GM12801 (cell line): ENCODE measurements around the gene RPS5.

Experiments
- TF ChIP-seq, protein P1 (sequence below): IDR thresholded peaks from one replicate; pipeline ENCODE4 v1.5.1; 2011; ENCODE audit warnings: control low read depth; ENCODE audit not compliant: insufficient read length; ENCODE audit errors: extremely low read depth

The RPS5 gene

GRCh38 chr19:58350001-58350861, 36.8 kb upstream of the RPS5 start:
- TF ChIP-seq, protein P1, sequence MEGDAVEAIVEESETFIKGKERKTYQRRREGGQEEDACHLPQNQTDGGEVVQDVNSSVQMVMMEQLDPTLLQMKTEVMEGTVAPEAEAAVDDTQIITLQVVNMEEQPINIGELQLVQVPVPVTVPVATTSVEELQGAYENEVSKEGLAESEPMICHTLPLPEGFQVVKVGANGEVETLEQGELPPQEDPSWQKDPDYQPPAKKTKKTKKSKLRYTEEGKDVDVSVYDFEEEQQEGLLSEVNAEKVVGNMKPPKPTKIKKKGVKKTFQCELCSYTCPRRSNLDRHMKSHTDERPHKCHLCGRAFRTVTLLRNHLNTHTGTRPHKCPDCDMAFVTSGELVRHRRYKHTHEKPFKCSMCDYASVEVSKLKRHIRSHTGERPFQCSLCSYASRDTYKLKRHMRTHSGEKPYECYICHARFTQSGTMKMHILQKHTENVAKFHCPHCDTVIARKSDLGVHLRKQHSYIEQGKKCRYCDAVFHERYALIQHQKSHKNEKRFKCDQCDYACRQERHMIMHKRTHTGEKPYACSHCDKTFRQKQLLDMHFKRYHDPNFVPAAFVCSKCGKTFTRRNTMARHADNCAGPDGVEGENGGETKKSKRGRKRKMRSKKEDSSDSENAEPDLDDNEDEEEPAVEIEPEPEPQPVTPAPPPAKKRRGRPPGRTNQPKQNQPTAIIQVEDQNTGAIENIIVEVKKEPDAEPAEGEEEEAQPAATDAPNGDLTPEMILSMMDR: no peak

- TF ChIP-seq, protein P1: no peak
These were observed 36.1 kb upstream of the RPS5 start for GRCh38 chr19:58350871-58351557.

DNA sequence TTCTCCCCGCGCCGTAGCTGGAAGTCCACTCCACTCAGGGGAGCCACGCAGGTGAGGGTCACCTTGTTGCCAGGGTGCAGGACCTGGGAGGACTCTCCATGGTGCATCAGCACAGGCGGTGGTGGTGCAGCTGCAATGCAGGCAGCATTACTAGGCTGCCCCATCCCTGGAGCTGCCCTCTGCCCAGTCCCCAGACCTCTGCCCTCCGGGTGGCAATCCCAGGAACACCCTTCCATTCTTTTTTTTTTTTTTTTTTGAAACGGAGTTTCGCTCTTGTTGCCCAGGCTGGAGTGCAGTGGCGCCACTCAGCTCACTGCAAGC, 35.6 kb upstream of the RPS5 start:
- TF ChIP-seq, protein P1: no peak

GRCh38 chr19:58351990-58352755, 34.9 kb upstream of the RPS5 start:
- TF ChIP-seq, protein P1: no peak

DNA sequence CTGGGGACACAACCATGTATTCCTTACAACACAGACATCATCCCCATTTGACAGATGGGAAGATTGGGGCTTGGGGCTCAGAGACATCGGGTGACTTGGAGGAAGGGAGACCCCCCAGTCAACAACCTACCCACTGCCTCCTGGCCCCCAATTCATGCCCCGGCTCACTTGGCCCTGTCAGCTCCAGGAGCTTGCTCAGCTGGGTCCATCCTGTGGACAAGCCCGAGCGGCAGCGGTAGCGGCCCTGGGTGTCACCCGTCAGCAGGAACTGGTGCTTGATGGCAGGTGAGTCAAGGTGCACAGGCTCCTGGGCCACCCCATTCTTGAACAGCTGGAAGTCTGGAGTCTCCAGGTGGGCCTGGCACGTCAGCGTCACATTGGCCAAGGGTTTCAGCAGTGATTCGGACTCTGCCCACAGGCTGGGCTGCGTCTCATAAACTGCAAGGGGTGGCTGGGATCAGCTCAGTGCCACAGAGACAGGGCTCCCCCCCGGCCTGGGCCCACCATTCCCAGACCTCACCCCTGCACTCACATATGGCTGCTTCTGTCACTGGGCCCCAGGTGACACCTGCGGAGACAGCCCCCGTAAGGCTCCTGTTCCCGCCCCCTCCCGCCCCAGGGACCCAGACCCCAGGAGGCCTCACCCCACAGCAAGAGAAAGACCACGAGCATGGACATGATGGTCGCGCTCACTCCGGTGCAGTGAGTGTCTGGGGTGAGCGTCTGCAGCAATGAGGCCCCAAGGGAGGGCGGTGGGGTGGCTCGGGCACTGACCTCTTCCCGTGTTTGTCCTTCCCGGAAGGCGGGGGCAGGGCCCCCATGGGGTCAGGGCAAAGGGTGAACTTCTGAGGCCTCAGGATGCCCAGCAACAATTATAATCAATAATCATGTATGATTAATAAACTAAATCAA, 34.1 kb upstream of the RPS5 start, which contains the start of gene A1BG:
Gene A1BG (minus strand): TSS at position 733 of the 912 bp plus-strand sequence. CDS start 55 bp downstream, at position 678.
- TF ChIP-seq, protein P1: no peak

DNA sequence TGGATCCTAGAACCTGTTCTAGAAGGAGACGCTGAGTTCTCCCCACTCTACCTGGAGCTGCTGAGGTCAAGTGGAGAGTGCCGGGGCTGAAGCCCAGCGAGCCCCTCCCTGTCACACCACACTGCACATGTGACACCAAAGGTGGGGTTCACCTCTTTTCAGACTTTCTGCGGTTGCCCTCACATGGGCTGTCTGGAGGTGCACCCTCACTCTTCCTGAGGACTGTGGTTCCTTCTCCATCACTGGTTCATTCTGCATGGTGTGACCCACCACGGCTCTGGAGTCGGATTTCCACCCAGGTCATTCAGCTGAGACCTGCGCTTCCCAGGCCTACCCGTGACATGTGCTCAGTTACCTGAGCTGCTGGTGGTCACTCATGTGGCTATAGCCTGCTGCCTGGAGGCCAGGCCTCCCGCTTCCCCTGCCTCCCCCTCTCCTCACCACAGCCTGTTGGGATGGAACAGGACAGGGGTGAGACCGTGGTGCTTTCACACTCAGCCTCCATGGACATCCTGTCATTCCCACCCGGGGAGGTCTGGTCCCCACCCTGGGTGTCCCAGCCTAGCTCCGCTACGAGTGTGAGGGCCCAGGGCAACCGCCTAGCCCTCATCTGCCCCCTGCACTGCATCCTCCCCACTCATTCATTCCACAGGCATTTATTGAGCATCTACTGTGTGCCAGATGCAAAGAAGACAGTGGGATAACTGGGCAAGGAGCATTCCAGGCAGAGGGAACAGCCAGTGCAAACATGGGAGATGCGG, 33.2 kb upstream of the RPS5 start:
- TF ChIP-seq, protein P1: no peak
